ENCODE data around the gene ADAMTS17.

GRCh38 chr15:100277087-100277855 is 64.5 kb downstream of the ADAMTS17 start:
- TF ChIP-seq POLR2A (IDR thresholded peaks at IDR 0.05; ENCODE audit: extremely low read depth, insufficient read length) (no peak), CTCF (IDR thresholded peaks at IDR 0.05; ENCODE audit: low read depth, low read length) (no peak)
